PC-9 (cell line): Measurements from ENCODE around the gene AOPEP. TPM values are rescaled to one million over a fixed set of nuclear protein-coding genes. Genes with fewer than 3 reads are reported as not detected.

Source experiments
- BruUV-seq: library from RNA; stranded (reverse); fragments of 400-500 nt; replicated peaks from 2 replicates; lab custom pipeline; 2021; lab: Mats Ljungman, UMichigan
- CTCF ChIA-PET: fragments of 300-600 bp; sonication (Branson Sonifier 250); formaldehyde crosslinking; loops from one replicate; lab custom pipeline; 2022; ENCODE audit warnings: antibody characterized with exemption; lab: Charles Lee
- POLR2A ChIA-PET: fragments of 300-600 bp; sonication (Branson Sonifier 250); formaldehyde crosslinking; loops from one replicate; lab custom pipeline; 2022; ENCODE audit warnings: antibody characterized with exemption; ENCODE audit not compliant: unreplicated experiment; lab: Charles Lee
- DNase-seq, 2 experiments: peaks; one replicate each; pipeline versions ENCODE4 v3.0.0 to v3.0.0-alpha.2; 2015 to 2022; ENCODE audit warnings: mixed read lengths in 1 of 2
- H2AFZ ChIP-seq: fragments of 200-600 bp; sonication (generic); 2 replicates; pipeline ENCODE4 v1.8.1; 2017; ENCODE audit warnings: antibody characterized with exemption
- H3F3A ChIP-seq: fragments of 200-600 bp; sonication (generic); 2 replicates; pipeline ENCODE4 v1.8.1; 2017; ENCODE audit warnings: antibody characterized with exemption, mild to moderate bottlenecking, low read depth; ENCODE audit not compliant: insufficient read depth
- H3K27ac ChIP-seq: fragments of 200-600 bp; sonication (generic); 2 replicates; pipeline ENCODE4 v1.6.1; 2016; ENCODE audit warnings: mixed run types
- H3K27me3 ChIP-seq: fragments of 200-600 bp; sonication (generic); 2 replicates; pipeline ENCODE4 v1.6.1; 2016; ENCODE audit warnings: low read depth, mixed run types; ENCODE audit not compliant: insufficient read depth
- H3K36me3 ChIP-seq: fragments of 200-600 bp; sonication (generic); 2 replicates; pipeline ENCODE4 v1.6.1; 2016; ENCODE audit warnings: low read depth, mixed run types
- H3K4me1 ChIP-seq: fragments of 200-600 bp; sonication (generic); replicated peaks from 2 replicates; pipeline ENCODE4 v1.6.1; 2016; ENCODE audit warnings: mixed run types; ENCODE audit not compliant: insufficient read depth
- H3K4me2 ChIP-seq: fragments of 200-600 bp; sonication (generic); 2 replicates; pipeline ENCODE4 v1.6.1; 2017; ENCODE audit warnings: mixed run types
- H3K4me3 ChIP-seq: fragments of 200-600 bp; sonication (generic); 2 replicates; pipeline ENCODE4 v1.6.1; 2016; ENCODE audit warnings: mixed run types
- H3K79me2 ChIP-seq: fragments of 200-600 bp; sonication (generic); 2 replicates; pipeline ENCODE4 v1.6.1; 2017; ENCODE audit warnings: low read depth, mixed run types
- H3K9me2 ChIP-seq: fragments of 200-600 bp; sonication (generic); 2 replicates; pipeline ENCODE4 v1.8.1; 2017; ENCODE audit warnings: mild to moderate bottlenecking; ENCODE audit not compliant: insufficient read depth
- H3K9me3 ChIP-seq: fragments of 200-600 bp; sonication (generic); 2 replicates; pipeline ENCODE4 v1.8.1; 2016; ENCODE audit warnings: low read depth; ENCODE audit not compliant: insufficient read depth
- H4K20me1 ChIP-seq: fragments of 200-600 bp; sonication (generic); 2 replicates; pipeline ENCODE4 v1.8.1; 2017; ENCODE audit not compliant: insufficient read depth
- EZH2 ChIP-seq: fragments of 200-600 bp; sonication (generic); IDR thresholded peaks from 2 replicates; pipeline ENCODE4 v1.8.0; 2017; ENCODE audit warnings: antibody characterized with exemption, low read depth
- intact Hi-C: fragments of 100-400 bp; cut with micrococcal nuclease; formaldehyde crosslinking; loops from one replicate; pipeline ENCODE4 v1.10.0; 2022; ENCODE audit not compliant: unreplicated experiment
- total RNA-seq: library from RNA; stranded (reverse); gene quantifications from 2 replicates; pipeline ENCODE4 v1.2.3, GENCODE V29; 2021
- TF ChIP-seq, protein P1 (sequence below): fragments of 200-600 bp; sonication (generic); conservative IDR thresholded peaks from 2 replicates; pipeline ENCODE4 v1.6.1; 2017; ENCODE audit warnings: mixed run types, antibody characterized with exemption, mild to moderate bottlenecking, moderate library complexity

The AOPEP gene
- total RNA-seq, 1 experiment from 2014 or later, result 90.0 TPM

DNA sequence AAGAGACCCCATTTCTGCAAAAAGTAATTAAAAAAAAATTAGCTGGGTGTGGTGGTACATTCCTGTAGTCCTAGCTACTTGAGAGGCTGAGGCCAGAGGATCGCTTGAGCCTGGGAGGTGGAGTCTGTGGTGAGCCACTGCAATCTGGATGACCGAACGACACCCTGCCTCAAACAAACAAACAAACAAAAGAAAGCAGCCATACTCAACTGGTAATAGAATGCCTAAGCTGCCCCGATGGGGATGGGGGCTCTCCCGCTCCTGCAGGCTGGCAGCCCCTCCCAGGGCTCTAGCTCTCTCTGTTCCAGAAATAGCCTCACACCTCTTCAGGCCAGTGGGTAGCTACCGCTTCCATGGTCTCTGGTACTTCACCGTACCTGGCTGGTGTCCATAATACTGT is 349.2 kb downstream of the AOPEP start:
- no peak for DNase-seq
- ChIA-PET POLR2A (no interaction called here), CTCF (interaction anchor here (0.6 kb wide), 1 partner anchor 52 kb away, joined by 3 read pairs; no protein-coding TSS in a partner anchor)
- Histone ChIP-seq H3K27ac (no peak overlapping the region), H2AFZ (no peak overlapping the region), H3K27me3 (no peaks in the 10 kb centered on the region), H4K20me1 (peaks cover 93% of the 10 kb centered on the region), H3K4me1 (no peaks in the 10 kb centered on the region), H3K4me3 (no peak overlapping the region), H3F3A (peaks cover 42% of the 10 kb centered on the region), H3K36me3 (peaks cover 25% of the 10 kb centered on the region), H3K9me2 (no peaks in the 10 kb centered on the region), H3K4me2 (no peak overlapping the region), H3K79me2 (peaks cover 95% of the 10 kb centered on the region), H3K9me3 (no peaks in the 10 kb centered on the region)
- BruUV-seq, result no TSS peak
- TF ChIP-seq, protein P1, sequence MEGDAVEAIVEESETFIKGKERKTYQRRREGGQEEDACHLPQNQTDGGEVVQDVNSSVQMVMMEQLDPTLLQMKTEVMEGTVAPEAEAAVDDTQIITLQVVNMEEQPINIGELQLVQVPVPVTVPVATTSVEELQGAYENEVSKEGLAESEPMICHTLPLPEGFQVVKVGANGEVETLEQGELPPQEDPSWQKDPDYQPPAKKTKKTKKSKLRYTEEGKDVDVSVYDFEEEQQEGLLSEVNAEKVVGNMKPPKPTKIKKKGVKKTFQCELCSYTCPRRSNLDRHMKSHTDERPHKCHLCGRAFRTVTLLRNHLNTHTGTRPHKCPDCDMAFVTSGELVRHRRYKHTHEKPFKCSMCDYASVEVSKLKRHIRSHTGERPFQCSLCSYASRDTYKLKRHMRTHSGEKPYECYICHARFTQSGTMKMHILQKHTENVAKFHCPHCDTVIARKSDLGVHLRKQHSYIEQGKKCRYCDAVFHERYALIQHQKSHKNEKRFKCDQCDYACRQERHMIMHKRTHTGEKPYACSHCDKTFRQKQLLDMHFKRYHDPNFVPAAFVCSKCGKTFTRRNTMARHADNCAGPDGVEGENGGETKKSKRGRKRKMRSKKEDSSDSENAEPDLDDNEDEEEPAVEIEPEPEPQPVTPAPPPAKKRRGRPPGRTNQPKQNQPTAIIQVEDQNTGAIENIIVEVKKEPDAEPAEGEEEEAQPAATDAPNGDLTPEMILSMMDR, result no peak
- TF ChIP-seq EZH2, result no peak
- intact Hi-C loops, result no loop called here

DNA sequence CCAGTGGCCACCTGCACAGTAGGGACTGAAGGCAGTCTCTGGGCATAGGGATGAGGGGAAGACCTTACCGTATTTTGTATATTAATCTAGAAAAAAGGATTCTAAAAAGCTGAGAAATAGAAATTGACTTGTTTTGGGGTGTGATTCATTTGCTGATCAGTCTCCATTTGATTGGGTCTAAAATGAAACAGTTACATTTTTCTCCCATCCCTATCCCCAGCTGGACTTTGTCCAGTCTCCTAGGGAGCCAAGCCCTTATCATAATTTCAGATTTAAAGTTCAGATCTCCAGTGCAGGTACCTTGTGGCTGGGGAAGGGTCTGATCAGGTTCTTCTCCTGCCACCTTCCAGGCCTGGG is 350.2 kb downstream of the AOPEP start:
- peaks cover 85% of the 10 kb centered on the region for H3K79me2 ChIP-seq
- H3K36me3 ChIP-seq, result peaks cover 23% of the 10 kb centered on the region
- DNase-seq, result no peak
- peaks cover 38% of the 10 kb centered on the region for H3F3A ChIP-seq
- H3K9me3 ChIP-seq, result no peaks in the 10 kb centered on the region
- CTCF ChIA-PET, result no interaction called here
- no peak overlapping the region for H2AFZ ChIP-seq
- BruUV-seq, result no TSS peak
- H3K27ac ChIP-seq, result no peak overlapping the region
- H3K9me2 ChIP-seq, result no peaks in the 10 kb centered on the region
- TF ChIP-seq EZH2, result no peak
- TF ChIP-seq, protein P1, result no peak
- H3K4me3 ChIP-seq, result no peak overlapping the region
- H3K4me1 ChIP-seq, result no peaks in the 10 kb centered on the region
- intact Hi-C loops, result no loop called here
- H3K27me3 ChIP-seq, result no peaks in the 10 kb centered on the region
- H3K4me2 ChIP-seq, result no peak overlapping the region
- H4K20me1 ChIP-seq, result peaks cover 93% of the 10 kb centered on the region
- POLR2A ChIA-PET, result no interaction called here

DNA sequence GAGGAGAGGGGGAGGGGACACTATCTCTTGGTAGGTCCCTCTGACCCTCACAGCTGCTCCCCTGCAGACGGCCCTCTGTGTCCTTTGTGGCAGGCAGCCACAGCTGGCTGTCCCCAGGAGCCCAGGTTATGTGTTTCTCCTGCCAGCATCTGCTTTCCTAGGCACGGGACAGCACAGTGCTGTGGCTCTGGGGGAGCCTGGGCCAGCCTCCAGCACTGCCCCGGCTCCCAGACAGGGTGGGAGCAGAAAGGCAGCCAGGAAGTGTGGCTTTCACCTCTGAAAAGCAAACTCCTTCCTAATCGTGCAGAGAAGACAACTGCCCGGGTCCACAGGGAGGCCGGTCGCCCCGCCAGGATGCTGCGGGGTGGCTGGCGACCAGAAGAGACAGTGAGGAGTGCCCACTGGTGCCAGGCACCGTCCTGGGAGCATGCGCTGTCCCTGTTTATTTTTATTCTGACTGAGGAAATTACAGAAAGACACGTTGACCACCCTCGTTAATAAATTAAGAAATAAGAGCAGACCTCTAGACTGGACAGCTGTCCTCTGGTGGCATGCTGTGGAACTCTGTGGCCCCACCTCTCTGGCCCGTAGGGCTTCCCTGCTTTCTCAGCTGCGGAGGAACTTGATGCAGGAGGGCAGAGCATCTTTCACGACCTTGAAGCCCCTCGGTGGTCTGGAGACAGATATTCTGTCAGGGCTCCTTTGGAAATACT is 350.7 kb downstream of the AOPEP start:
- H4K20me1 ChIP-seq, result peaks cover 93% of the 10 kb centered on the region
- no peak overlapping the region for H3K4me3 ChIP-seq
- H2AFZ ChIP-seq, result no peak overlapping the region
- DNase-seq, result no peak
- ChIA-PET CTCF (no interaction called here), POLR2A (no interaction called here)
- no peaks in the 10 kb centered on the region for H3K27me3 ChIP-seq
- no TSS peak for BruUV-seq
- no peaks in the 10 kb centered on the region for H3K9me3 ChIP-seq
- peaks cover 25% of the 10 kb centered on the region for H3K36me3 ChIP-seq
- no peak overlapping the region for H3K4me2 ChIP-seq
- H3K9me2 ChIP-seq, result no peaks in the 10 kb centered on the region
- H3K27ac ChIP-seq, result no peak overlapping the region
- H3K79me2 ChIP-seq, result peaks cover 80% of the 10 kb centered on the region
- H3F3A ChIP-seq, result peaks cover 44% of the 10 kb centered on the region
- intact Hi-C loops, result no loop called here
- TF ChIP-seq EZH2, result no peak
- TF ChIP-seq, protein P1, result no peak
- no peaks in the 10 kb centered on the region for H3K4me1 ChIP-seq
